ENCODE data around the gene DNAH17.

The DNAH17 gene

GRCh38 chr17:78407387-78408000, 169.7 kb downstream of the DNAH17 start:
- TF ChIP-seq GLIS3 (CRISPR knock-in tag; IDR thresholded peaks at IDR 0.05) (no peak), RARB (CRISPR knock-in tag; IDR thresholded peaks at IDR 0.05) (no peak), TSHZ2 (CRISPR knock-in tag; IDR thresholded peaks at IDR 0.05) (no peak), CSDC2 (CRISPR knock-in tag; IDR thresholded peaks at IDR 0.05) (no peak)
- ATAC-seq = no peak

- TF ChIP-seq ZNF565 (CRISPR knock-in tag; conservative IDR thresholded peaks at IDR 0.05; ENCODE audit: low read depth) = no peak
- ATAC-seq = no peak
Measured at GRCh38 chr17:78406920-78407319, 170.3 kb downstream of the DNAH17 start.

- no peak for ATAC-seq
- TF ChIP-seq TOX (CRISPR knock-in tag; IDR thresholded peaks at IDR 0.05; ENCODE audit: borderline replicate concordance) (no peak), CSRNP3 (CRISPR knock-in tag; IDR thresholded peaks at IDR 0.05) (no peak), SNAI2 (CRISPR knock-in tag; IDR thresholded peaks at IDR 0.05) (no peak), RARB (CRISPR knock-in tag; IDR thresholded peaks at IDR 0.05) (no peak), POU6F1 (CRISPR knock-in tag; IDR thresholded peaks at IDR 0.05; ENCODE audit: borderline replicate concordance, low read depth) (no peak), PPARA (CRISPR knock-in tag; IDR thresholded peaks at IDR 0.05; ENCODE audit: borderline replicate concordance) (no peak), TCF4 (CRISPR knock-in tag; IDR thresholded peaks at IDR 0.05; ENCODE audit: borderline replicate concordance) (no peak), ZFP3 (CRISPR knock-in tag; IDR thresholded peaks at IDR 0.05) (no peak), TSHZ2 (CRISPR knock-in tag; IDR thresholded peaks at IDR 0.05) (no peak), ZC3H10 (CRISPR knock-in tag; IDR thresholded peaks at IDR 0.05) (no peak), GLIS3 (CRISPR knock-in tag; IDR thresholded peaks at IDR 0.05) (no peak)
Measured at GRCh38 chr17:78406396-78406795, 170.8 kb downstream of the DNAH17 start.

GRCh38 chr17:78403822-78404221, 173.4 kb downstream of the DNAH17 start:
- ATAC-seq = no peak
- TF ChIP-seq ZNF70 (CRISPR knock-in tag; IDR thresholded peaks at IDR 0.05) (no peak), BACH2 (CRISPR knock-in tag; IDR thresholded peaks at IDR 0.05; ENCODE audit: borderline replicate concordance) (no peak), TOX (CRISPR knock-in tag; IDR thresholded peaks at IDR 0.05; ENCODE audit: borderline replicate concordance) (no peak), GLIS3 (CRISPR knock-in tag; IDR thresholded peaks at IDR 0.05) (no peak), TSHZ2 (CRISPR knock-in tag; IDR thresholded peaks at IDR 0.05) (no peak), CREB5 (CRISPR knock-in tag; IDR thresholded peaks at IDR 0.05; ENCODE audit: low read depth) (no peak), ARNTL (CRISPR knock-in tag; IDR thresholded peaks at IDR 0.05; ENCODE audit: borderline replicate concordance, low read depth) (no peak), TCF4 (CRISPR knock-in tag; IDR thresholded peaks at IDR 0.05; ENCODE audit: borderline replicate concordance) (no peak), CSRNP3 (CRISPR knock-in tag; IDR thresholded peaks at IDR 0.05) (no peak), ISL1 (CRISPR knock-in tag; IDR thresholded peaks at IDR 0.05) (no peak), RARB (CRISPR knock-in tag; IDR thresholded peaks at IDR 0.05) (no peak), ZNF8 (CRISPR knock-in tag; IDR thresholded peaks at IDR 0.05) (no peak), PPARA (CRISPR knock-in tag; IDR thresholded peaks at IDR 0.05; ENCODE audit: borderline replicate concordance) (no peak), ZFP30 (CRISPR knock-in tag; IDR thresholded peaks at IDR 0.05) (no peak), OSR1 (CRISPR knock-in tag; IDR thresholded peaks at IDR 0.05) (no peak)

All from SK-N-SH treated with all-trans-retinoic acid at 6 μM for 48 hours (cell line).